HEK293T (cell line): ENCODE data around the gene LIN52.

Source experiments
- CTCF ChIA-PET: fragments of 350-600 bp; formaldehyde crosslinking; extraction: SDS; loops from one replicate; lab custom pipeline; 2021; ENCODE audit warnings: antibody characterized with exemption, inconsistent platforms; lab: Yijun Ruan, JAX
- POLR2A ChIA-PET: fragments of 350-600 bp; formaldehyde crosslinking; extraction: SDS; loops from one replicate; lab custom pipeline; 2020; ENCODE audit warnings: antibody characterized with exemption, inconsistent platforms; lab: Yijun Ruan, JAX
- DNase-seq: peaks from one replicate; pipeline ENCODE4 v3.0.0; 2012; ENCODE audit warnings: mixed read lengths; ENCODE audit errors: extremely low spot score
- ARNT ChIP-seq: fragments of 450-650 bp; IDR thresholded peaks from 2 replicates; pipeline ENCODE4 v1.6.1; 2017; ENCODE audit warnings: mild to moderate bottlenecking
- BHLHE40 ChIP-seq: fragments of 450-650 bp; IDR thresholded peaks from 2 replicates; pipeline ENCODE4 v1.6.1; 2016; ENCODE audit warnings: mild to moderate bottlenecking, moderate library complexity, borderline replicate concordance
- CTBP1 ChIP-seq: fragments of 450-650 bp; IDR thresholded peaks from 2 replicates; pipeline ENCODE4 v1.6.1; 2016; ENCODE audit warnings: borderline replicate concordance
- ELF4 ChIP-seq: fragments of 450-650 bp; IDR thresholded peaks from 2 replicates; pipeline ENCODE4 v1.6.1; 2017; ENCODE audit warnings: antibody characterized with exemption
- FOXA1 ChIP-seq: fragments of 450-650 bp; IDR thresholded peaks from 2 replicates; pipeline ENCODE4 v1.6.1; 2016; ENCODE audit warnings: mild to moderate bottlenecking
- FOXK2 ChIP-seq: fragments of 450-650 bp; IDR thresholded peaks from 2 replicates; pipeline ENCODE4 v1.6.1; 2016; ENCODE audit warnings: mild to moderate bottlenecking
- FOXM1 ChIP-seq: fragments of 450-650 bp; IDR thresholded peaks from 2 replicates; pipeline ENCODE4 v1.6.1; 2017; ENCODE audit warnings: mild to moderate bottlenecking, borderline replicate concordance
- HDGF ChIP-seq: fragments of 450-650 bp; IDR thresholded peaks from 2 replicates; pipeline ENCODE4 v1.6.1; 2017; ENCODE audit warnings: antibody characterized with exemption, borderline replicate concordance
- L3MBTL2 ChIP-seq: fragments of 450-650 bp; conservative IDR thresholded peaks from 2 replicates; pipeline ENCODE4 v1.6.1; 2016; ENCODE audit warnings: mild to moderate bottlenecking
- LEF1 ChIP-seq: fragments of 450-650 bp; IDR thresholded peaks from 2 replicates; pipeline ENCODE4 v1.6.1; 2017; ENCODE audit warnings: mild to moderate bottlenecking, borderline replicate concordance
- NFRKB ChIP-seq: fragments of 450-650 bp; IDR thresholded peaks from 2 replicates; pipeline ENCODE4 v1.6.1; 2016; ENCODE audit warnings: mild to moderate bottlenecking, moderate library complexity
- SP1 ChIP-seq: fragments of 450-650 bp; IDR thresholded peaks from 2 replicates; pipeline ENCODE4 v1.6.1; 2017
- SUZ12 ChIP-seq: fragments of 450-650 bp; IDR thresholded peaks from 2 replicates; pipeline ENCODE4 v1.6.1; 2016; ENCODE audit warnings: mild to moderate bottlenecking
- TARDBP ChIP-seq: fragments of 450-650 bp; IDR thresholded peaks from 2 replicates; pipeline ENCODE4 v1.6.1; 2016
- ZNF384 ChIP-seq: fragments of 450-650 bp; IDR thresholded peaks from 2 replicates; pipeline ENCODE4 v1.6.1; 2016
- TF ChIP-seq, protein P1 (sequence below): fragments of 450-650 bp; IDR thresholded peaks from 2 replicates; pipeline ENCODE4 v1.6.1; 2016

Gene LIN52

DNA sequence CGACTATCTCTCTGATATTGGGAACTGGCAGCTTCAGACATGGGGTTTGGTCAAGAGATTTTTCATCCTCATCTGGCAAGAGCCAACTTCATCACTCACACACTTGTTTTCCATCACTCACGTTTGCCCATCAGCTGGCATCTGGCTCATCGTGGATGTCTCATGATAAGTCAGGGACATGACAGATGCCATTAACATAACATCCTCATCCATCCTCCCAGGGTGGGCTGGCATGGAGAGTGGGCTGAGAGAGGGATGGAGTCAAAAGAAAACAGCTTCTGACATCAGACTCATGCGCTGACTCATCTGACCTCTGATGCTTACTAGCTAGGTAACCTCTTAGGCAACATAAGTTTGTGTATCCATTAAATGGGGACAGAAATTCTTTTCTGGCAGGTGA, 152.7 kb downstream of the LIN52 start:
- ChIA-PET POLR2A (no interaction called here), CTCF (no interaction called here)
- no peak for DNase-seq
- TF ChIP-seq SUZ12 (no peak), LEF1 (no peak), FOXM1 (no peak), BHLHE40 (no peak), CTBP1 (no peak), ARNT (no peak), FOXA1 (no peak), ELF4 (no peak), SP1 (no peak), L3MBTL2 (no peak), HDGF (no peak), ZNF384 (no peak)

DNA sequence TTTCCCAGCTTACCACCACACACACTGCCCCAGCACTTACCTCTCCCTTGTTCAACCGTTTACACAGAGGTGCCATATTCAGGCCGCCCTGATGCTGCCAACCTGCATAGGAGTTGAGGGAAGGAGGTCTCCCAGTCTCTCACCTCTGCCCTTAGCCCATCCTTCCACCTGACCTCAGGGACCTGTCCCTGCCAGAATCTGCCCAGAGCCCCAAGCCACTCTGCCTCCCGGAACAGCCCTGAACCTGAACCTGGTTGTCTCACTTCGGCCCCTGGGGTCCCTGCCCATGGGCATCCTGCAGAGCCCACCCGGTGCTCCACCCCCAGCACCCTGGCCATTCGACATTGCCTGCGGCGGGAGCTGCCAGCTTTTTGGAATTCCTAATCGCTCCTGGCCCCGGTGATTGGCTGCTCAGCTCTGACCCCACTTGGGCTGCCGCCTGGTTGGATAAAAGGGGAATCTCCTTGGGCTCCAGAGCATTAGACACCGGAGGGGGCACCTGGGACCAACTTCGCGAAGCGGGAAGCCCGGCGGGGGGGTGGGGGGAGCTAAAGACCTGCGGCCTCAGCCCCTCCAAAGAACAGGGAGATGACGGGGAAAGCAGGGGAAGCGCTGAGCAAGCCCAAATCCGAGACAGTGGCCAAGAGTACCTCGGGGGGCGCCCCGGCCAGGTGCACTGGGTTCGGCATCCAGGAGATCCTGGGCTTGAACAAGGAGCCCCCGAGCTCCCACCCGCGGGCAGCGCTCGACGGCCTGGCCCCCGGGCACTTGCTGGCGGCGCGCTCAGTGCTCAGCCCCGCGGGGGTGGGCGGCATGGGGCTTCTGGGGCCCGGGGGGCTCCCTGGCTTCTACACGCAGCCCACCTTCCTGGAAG, 154.5 kb downstream of the LIN52 start, which contains the start of gene VSX2:
TSS of gene VSX2 (plus strand) at position 476 of the 874 bp plus-strand sequence. CDS start at position 589, 113 bp downstream.
- ChIA-PET POLR2A (no interaction called here), CTCF (interaction anchor here (1.1 kb wide), 1 partner anchor 12 kb away, joined by 4 read pairs; no protein-coding TSS in a partner anchor)
- DNase-seq: no peak
- TF ChIP-seq ZNF384: no peak
- no peak for TF ChIP-seq NFRKB
- TF ChIP-seq FOXK2: no peak
- TF ChIP-seq SUZ12: no peak
- TF ChIP-seq FOXM1: no peak
- no peak for TF ChIP-seq SP1
- TF ChIP-seq FOXA1: no peak
- TF ChIP-seq L3MBTL2: no peak
- TF ChIP-seq ELF4: no peak
- no peak for TF ChIP-seq CTBP1
- TF ChIP-seq TARDBP: no peak
- TF ChIP-seq, protein P1, sequence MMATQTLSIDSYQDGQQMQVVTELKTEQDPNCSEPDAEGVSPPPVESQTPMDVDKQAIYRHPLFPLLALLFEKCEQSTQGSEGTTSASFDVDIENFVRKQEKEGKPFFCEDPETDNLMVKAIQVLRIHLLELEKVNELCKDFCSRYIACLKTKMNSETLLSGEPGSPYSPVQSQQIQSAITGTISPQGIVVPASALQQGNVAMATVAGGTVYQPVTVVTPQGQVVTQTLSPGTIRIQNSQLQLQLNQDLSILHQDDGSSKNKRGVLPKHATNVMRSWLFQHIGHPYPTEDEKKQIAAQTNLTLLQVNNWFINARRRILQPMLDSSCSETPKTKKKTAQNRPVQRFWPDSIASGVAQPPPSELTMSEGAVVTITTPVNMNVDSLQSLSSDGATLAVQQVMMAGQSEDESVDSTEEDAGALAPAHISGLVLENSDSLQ: no peak
- no peak for TF ChIP-seq ARNT
- TF ChIP-seq HDGF: no peak
- no peak for TF ChIP-seq BHLHE40
- TF ChIP-seq LEF1: no peak

DNA sequence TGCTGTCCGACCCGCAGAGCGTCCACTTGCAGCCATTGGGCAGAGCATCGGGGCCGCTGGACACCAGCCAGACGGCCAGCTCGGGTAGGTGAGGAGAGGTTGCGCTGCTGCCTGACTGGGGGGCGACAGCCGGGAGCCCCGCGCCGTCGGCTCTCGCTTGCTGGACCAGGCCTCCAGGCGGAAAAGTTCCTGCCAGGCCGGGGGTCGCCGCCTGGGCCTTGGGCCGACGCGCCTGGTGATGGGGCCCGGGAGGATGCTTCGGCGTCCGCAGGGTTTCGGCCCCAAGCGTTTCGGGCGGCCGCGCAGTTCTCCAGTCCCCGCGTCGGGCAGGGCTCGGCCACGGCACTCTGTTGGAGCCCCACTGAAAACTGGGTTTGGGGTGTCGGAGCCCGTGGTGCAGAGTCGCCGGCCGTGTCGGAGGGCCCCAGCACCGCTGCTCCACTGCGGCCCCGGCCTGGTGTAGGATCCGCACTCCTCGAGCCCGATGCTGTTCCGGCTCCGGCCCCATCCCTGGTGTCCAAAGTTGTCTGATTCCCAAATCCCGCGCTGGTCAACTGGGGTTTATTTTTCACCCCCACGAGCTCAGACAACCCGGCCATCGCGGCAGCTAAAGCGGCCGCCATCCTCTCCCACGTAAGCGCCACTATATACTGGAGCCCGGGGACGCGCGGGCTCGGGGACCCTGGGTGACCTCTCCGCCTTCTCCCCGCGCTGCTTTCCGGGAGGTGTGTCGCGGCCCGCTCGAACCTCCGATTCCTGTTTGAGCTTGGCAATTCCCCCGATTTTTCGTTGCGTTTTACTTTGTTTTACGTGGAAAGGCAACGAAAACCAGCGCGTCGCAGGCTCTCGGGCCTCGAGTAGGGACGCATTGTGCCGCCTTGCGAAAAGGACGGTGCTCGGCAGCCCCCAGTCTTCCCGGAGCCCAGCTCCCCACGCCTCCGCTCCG, 155.4 kb downstream of the LIN52 start:
- TF ChIP-seq TARDBP (no peak), LEF1 (no peak), HDGF (no peak), FOXM1 (no peak), ZNF384 (no peak), CTBP1 (no peak), FOXK2 (no peak), ELF4 (no peak), L3MBTL2 (no peak), BHLHE40 (no peak), SP1 (no peak), SUZ12 (no peak), FOXA1 (no peak), ARNT (no peak), NFRKB (no peak)
- TF ChIP-seq, protein P1: no peak
- CTCF ChIA-PET: no interaction called here
- POLR2A ChIA-PET: no interaction called here
- no peak for DNase-seq

DNA sequence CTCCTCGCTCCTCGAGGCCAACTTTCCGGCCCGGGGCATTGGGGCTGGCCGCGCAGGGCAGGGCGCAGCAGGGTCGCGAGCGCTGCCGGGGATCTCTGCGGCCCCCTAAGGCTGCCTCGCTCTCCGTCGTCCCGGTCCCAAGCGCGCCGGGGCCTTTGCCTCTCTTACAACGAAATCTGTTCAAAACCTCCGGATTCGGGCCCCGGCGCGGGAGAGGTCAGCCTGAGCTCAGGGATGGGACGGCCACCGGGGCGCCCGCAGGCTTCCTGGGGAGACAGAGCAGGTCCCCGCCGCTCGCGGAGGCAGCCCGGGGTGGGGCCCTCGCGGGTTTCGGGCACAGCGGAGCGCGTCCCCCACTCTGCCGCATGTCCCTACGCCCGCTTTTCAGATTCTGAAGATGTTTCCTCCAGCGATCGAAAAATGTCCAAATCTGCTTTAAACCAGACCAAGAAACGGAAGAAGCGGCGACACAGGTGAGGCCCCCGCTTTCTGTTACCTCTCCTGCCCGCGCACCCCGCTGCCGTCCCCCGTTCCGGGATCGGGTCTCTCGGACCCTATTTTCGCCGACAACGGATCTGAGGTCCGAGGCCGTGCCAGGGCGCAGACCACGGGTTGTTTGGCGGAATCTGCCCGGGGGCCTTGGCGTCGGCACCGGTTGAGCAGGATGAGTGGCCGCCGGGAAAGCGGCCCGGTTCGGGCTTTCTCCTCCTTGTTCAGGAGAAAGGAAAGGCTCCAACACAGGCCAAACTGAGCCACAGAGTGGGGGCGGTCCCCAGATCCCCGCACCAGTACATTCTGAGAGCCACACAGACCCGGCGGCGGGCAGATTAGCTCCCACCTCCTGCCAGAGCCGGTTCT, 156.3 kb downstream of the LIN52 start:
- CTCF ChIA-PET: no interaction called here
- POLR2A ChIA-PET: no interaction called here
- no peak for DNase-seq
- no peak for TF ChIP-seq SUZ12
- TF ChIP-seq ELF4: no peak
- TF ChIP-seq TARDBP: no peak
- TF ChIP-seq ARNT: no peak
- TF ChIP-seq NFRKB: no peak
- no peak for TF ChIP-seq ZNF384
- no peak for TF ChIP-seq FOXA1
- no peak for TF ChIP-seq HDGF
- TF ChIP-seq LEF1: no peak
- no peak for TF ChIP-seq CTBP1
- TF ChIP-seq, protein P1: no peak
- TF ChIP-seq L3MBTL2: no peak
- no peak for TF ChIP-seq FOXM1
- TF ChIP-seq FOXK2: no peak
